Measurements from ENCODE around the gene JPH2. TPM values are rescaled to one million over a fixed set of nuclear protein-coding genes. Genes with fewer than 3 reads are reported as not detected.
A peak's percentile ranks its signal among the peaks of the same experiment; 100 is the strongest.

Gene JPH2
- total and polyA plus RNA-seq, 4 donors: 0.09 to 1.3 (median 0.17) TPM; not detected in 1

DNA sequence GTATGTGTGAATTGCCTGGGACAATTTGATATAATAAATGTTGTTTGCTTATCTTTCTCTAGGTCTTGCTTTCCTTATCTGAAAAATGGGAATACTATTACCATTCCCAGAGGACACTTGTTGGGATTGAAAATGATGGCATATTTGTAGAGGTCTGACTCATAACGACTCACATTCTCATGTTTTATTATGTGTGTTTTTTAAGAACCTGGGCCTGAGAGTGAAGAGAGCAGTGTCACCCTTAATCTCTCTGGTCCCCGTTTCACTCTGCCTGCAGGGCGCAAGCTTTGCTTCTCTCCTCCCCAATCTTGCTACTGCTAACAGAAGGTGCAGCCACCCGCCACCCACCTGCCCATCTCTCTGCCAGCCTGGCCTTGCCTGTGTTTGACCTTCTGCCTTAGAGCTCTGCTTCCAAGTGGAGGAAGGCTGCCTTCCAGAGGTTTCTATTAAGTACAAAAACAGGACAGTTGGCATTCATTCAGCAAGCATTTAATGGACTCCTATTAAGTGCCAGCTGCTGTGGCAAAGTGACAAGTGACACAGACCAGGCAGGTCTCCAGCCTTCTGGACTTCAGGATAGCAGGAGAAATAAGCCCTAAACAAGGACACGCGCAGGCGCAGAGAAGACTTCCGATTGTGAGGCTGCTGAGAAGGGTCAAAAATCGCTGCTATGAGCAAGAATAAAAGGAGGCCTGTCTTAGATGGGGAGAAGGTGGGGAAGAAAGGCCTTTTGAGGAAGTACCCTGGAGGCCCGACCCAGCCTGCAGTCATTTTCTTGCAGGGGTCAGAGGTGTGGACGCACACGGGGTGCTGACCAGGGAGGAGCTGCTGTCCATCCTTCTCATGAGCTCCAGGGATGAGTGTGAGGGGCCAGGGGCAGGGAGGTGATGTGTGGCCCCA, 112.5 kb downstream of the JPH2 start:
- 86% methylated on average over 12 of the region's 12 CpGs for WGBS
- Histone ChIP-seq H3K4me1 (ENCODE audit: control insufficient read depth in 4 of 4, insufficient read depth in 4 of 4, low read length in 3 of 4) (no peaks in the 10 kb centered on the region), H3K9ac (ENCODE audit: low read depth in 1 of 2, low read length in 2 of 2) (no peak overlapping the region), H3K36me3 (ENCODE audit: control insufficient read depth in 4 of 4, insufficient read depth in 3 of 4, low read depth in 1 of 4, low read length in 3 of 4) (no peaks in the 10 kb centered on the region), H3K9me3 (ENCODE audit: control insufficient read depth in 4 of 4, low read length in 3 of 4) (no peaks in the 10 kb centered on the region), H3K27me3 (ENCODE audit: control insufficient read depth in 4 of 4, insufficient read depth in 4 of 4, low read length in 3 of 4) (no peaks in the 10 kb centered on the region), H3K27ac (ENCODE audit: low read depth in 1 of 2, low read length in 2 of 2) (peak overlapping the region in 1 of 2 donors; percentile 25), H3K4me3 (ENCODE audit: low read depth in 1 of 3, low read length in 3 of 3) (no peak overlapping the region)
- peak; percentile 23 for DNase-seq (ENCODE audit: low spot score)
- TF ChIP-seq FOXA1 (IDR thresholded peaks at IDR 0.05) (no peak), GABPA (IDR thresholded peaks at IDR 0.05 in 1 of 2, conservative IDR thresholded peaks at IDR 0.05 in 1 of 2) (no peak), YY1 (IDR thresholded peaks at IDR 0.05) (no peak), HNF4G (IDR thresholded peaks at IDR 0.05) (no peak), NR2F2 (IDR thresholded peaks at IDR 0.05) (no peak), EGR1 (IDR thresholded peaks at IDR 0.05; ENCODE audit: low read depth in 2 of 2) (no peak), JUND (IDR thresholded peaks at IDR 0.05) (no peak), SP1 (IDR thresholded peaks at IDR 0.05) (no peak), RXRA (IDR thresholded peaks at IDR 0.05) (no peak), FOXA2 (IDR thresholded peaks at IDR 0.05) (no peak), TAF1 (conservative IDR thresholded peaks at IDR 0.05) (no peak), HNF4A (conservative IDR thresholded peaks at IDR 0.05) (no peak), RAD21 (IDR thresholded peaks at IDR 0.05) (no peak)
- TF ChIP-seq, protein P1, sequence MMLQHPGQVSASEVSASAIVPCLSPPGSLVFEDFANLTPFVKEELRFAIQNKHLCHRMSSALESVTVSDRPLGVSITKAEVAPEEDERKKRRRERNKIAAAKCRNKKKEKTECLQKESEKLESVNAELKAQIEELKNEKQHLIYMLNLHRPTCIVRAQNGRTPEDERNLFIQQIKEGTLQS (IDR thresholded peaks at IDR 0.05): no peak
- TF ChIP-seq, protein P2, sequence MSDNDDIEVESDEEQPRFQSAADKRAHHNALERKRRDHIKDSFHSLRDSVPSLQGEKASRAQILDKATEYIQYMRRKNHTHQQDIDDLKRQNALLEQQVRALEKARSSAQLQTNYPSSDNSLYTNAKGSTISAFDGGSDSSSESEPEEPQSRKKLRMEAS (IDR thresholded peaks at IDR 0.05): no peak
- TF ChIP-seq, protein P3, sequence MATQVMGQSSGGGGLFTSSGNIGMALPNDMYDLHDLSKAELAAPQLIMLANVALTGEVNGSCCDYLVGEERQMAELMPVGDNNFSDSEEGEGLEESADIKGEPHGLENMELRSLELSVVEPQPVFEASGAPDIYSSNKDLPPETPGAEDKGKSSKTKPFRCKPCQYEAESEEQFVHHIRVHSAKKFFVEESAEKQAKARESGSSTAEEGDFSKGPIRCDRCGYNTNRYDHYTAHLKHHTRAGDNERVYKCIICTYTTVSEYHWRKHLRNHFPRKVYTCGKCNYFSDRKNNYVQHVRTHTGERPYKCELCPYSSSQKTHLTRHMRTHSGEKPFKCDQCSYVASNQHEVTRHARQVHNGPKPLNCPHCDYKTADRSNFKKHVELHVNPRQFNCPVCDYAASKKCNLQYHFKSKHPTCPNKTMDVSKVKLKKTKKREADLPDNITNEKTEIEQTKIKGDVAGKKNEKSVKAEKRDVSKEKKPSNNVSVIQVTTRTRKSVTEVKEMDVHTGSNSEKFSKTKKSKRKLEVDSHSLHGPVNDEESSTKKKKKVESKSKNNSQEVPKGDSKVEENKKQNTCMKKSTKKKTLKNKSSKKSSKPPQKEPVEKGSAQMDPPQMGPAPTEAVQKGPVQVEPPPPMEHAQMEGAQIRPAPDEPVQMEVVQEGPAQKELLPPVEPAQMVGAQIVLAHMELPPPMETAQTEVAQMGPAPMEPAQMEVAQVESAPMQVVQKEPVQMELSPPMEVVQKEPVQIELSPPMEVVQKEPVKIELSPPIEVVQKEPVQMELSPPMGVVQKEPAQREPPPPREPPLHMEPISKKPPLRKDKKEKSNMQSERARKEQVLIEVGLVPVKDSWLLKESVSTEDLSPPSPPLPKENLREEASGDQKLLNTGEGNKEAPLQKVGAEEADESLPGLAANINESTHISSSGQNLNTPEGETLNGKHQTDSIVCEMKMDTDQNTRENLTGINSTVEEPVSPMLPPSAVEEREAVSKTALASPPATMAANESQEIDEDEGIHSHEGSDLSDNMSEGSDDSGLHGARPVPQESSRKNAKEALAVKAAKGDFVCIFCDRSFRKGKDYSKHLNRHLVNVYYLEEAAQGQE (IDR thresholded peaks at IDR 0.05): no peak
- TF ChIP-seq, protein P4, sequence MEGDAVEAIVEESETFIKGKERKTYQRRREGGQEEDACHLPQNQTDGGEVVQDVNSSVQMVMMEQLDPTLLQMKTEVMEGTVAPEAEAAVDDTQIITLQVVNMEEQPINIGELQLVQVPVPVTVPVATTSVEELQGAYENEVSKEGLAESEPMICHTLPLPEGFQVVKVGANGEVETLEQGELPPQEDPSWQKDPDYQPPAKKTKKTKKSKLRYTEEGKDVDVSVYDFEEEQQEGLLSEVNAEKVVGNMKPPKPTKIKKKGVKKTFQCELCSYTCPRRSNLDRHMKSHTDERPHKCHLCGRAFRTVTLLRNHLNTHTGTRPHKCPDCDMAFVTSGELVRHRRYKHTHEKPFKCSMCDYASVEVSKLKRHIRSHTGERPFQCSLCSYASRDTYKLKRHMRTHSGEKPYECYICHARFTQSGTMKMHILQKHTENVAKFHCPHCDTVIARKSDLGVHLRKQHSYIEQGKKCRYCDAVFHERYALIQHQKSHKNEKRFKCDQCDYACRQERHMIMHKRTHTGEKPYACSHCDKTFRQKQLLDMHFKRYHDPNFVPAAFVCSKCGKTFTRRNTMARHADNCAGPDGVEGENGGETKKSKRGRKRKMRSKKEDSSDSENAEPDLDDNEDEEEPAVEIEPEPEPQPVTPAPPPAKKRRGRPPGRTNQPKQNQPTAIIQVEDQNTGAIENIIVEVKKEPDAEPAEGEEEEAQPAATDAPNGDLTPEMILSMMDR (IDR thresholded peaks at IDR 0.05; ENCODE audit: low read depth, low read length, missing input control): no peak
- TF ChIP-seq, protein P5, sequence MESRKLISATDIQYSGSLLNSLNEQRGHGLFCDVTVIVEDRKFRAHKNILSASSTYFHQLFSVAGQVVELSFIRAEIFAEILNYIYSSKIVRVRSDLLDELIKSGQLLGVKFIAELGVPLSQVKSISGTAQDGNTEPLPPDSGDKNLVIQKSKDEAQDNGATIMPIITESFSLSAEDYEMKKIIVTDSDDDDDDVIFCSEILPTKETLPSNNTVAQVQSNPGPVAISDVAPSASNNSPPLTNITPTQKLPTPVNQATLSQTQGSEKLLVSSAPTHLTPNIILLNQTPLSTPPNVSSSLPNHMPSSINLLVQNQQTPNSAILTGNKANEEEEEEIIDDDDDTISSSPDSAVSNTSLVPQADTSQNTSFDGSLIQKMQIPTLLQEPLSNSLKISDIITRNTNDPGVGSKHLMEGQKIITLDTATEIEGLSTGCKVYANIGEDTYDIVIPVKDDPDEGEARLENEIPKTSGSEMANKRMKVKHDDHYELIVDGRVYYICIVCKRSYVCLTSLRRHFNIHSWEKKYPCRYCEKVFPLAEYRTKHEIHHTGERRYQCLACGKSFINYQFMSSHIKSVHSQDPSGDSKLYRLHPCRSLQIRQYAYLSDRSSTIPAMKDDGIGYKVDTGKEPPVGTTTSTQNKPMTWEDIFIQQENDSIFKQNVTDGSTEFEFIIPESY (IDR thresholded peaks at IDR 0.05): no peak
